GM12872 (cell line): ENCODE measurements around the gene TRIO.

Experiments
- CTCF ChIP-seq: IDR thresholded peaks from 3 replicates; pipeline ENCODE4 v1.5.1; 2011; ENCODE audit warnings: low read depth, mild to moderate bottlenecking, low read length, moderate library complexity; ENCODE audit not compliant: insufficient read depth

TRIO gene

DNA sequence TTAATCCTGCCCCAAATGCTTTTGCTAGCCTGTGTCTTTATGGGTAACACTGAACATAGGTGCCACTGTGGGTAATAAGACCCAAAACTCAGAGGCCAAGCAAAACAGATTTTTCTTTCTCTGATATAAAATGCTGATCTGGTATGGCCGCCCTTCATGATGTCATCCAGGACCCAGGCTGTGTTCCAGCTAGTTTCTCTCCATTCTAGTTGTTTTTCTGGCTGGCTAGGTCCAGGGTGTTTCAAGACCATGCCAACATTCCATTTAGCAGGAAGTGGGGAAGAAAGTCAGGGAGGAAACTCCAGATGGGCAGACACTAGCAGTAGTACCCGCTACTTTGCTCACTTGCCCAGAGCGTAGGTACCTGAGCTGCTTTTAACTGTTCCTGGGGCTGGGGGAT is 254.6 kb downstream of the TRIO start:
- no peak for TF ChIP-seq CTCF

GRCh38 chr5:14399054-14399692 is 256.0 kb downstream of the TRIO start:
- TF ChIP-seq CTCF, result peak; percentile 56

- TF ChIP-seq CTCF, result no peak
Measured at GRCh38 chr5:14400085-14400484, 256.9 kb downstream of the TRIO start.

DNA sequence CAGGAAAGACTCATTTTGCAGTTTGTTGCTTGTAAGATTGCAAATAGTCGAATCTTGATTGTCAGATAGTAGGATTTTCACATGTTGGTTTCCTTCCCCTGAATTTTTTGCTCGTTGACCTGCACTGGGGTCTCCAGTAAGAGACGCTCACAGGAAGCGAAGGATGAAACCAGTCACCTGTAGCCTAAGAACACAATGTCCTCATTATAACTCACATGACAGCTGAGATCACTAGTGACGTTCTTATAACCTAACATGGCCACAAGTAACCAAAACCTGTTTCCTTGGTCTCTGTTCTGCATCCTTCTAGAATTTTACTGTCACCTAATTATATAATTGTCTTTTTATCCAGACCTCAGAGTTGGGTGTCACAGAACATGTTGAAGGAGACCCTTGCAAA is 257.5 kb downstream of the TRIO start:
- no peak for TF ChIP-seq CTCF

DNA sequence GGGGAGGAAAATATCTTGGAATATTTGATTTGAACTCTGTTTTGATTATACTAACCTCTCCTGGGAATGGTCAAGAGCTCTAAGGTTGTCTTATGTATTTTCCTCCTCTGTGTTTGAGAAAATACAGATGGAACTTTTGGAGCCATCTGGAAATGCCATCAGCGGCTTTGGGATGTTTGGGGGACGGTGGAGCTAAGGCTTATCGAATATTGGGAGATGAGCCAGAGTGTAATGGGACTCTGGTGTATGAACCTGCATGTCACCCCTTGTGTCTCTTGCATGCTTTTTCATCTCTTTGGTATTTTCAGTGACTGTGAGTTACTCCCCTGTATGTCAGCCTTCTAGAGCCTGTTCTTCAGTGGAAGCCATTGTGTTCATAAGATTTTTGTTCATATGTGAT is 258.5 kb downstream of the TRIO start:
- TF ChIP-seq CTCF, result no peak

DNA sequence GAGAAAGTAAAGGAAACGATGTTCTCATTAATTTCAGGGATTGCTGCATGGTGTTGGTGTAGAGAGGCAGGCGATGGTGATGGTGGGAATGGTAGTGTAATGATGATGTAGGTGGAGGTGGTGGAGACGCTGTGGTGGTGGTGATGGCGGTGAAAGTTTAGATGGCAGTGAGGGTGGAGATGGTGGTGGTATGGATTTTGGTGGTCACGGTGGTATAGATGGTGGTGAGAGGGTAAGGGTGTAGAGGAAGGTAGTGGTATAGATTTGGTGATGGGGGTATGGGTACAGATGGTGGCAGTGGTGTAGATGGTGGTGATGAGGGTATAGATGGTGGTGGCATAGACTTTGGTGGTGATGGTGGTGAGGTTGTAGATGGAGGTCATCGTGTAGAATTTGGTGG is 259.3 kb downstream of the TRIO start:
- no peak for TF ChIP-seq CTCF

GRCh38 chr5:14404780-14405179 is 261.6 kb downstream of the TRIO start:
- no peak for TF ChIP-seq CTCF
